Measurements from ENCODE around the gene P2RX7. TPM values are rescaled to one million over a fixed set of nuclear protein-coding genes. Genes with fewer than 3 reads are reported as not detected.
"Not testable (repeated sequence)": the region's sequence is repeated elsewhere in the genome, so short reads cannot be mapped to it uniquely, and the experiment has no call there.

Gene P2RX7
- total RNA-seq, 1 donor from 2014 or later: 0.82 TPM

GRCh38 chr12:121138284-121138683, 5.6 kb downstream of the P2RX7 start:
- H3K4me1 Mint-ChIP-seq (ENCODE audit: unreplicated experiment): peaks cover 2% of the 10 kb centered on the region
- no peak for DNase-seq (ENCODE audit: low spot score)
- no peaks in the 10 kb centered on the region for H3K9me3 Mint-ChIP-seq (ENCODE audit: unreplicated experiment)
- no peaks in the 10 kb centered on the region for H3K36me3 Mint-ChIP-seq (ENCODE audit: low read depth, unreplicated experiment)
- no peak overlapping the region for H3K27ac Mint-ChIP-seq (ENCODE audit: unreplicated experiment)
- no peak for TF ChIP-seq CTCF (IDR thresholded peaks at IDR 0.05; ENCODE audit: unreplicated experiment)
- H3K4me3 Mint-ChIP-seq (ENCODE audit: unreplicated experiment): no peak overlapping the region
- peaks cover 2% of the 10 kb centered on the region for H3K27me3 Mint-ChIP-seq (ENCODE audit: unreplicated experiment)

GRCh38 chr12:121139286-121139685, 6.6 kb downstream of the P2RX7 start:
- TF ChIP-seq CTCF (IDR thresholded peaks at IDR 0.05; ENCODE audit: unreplicated experiment): no peak
- H3K9me3 Mint-ChIP-seq (ENCODE audit: unreplicated experiment): no peaks in the 10 kb centered on the region
- no peaks in the 10 kb centered on the region for H3K4me1 Mint-ChIP-seq (ENCODE audit: unreplicated experiment)
- peaks cover 2% of the 10 kb centered on the region for H3K27me3 Mint-ChIP-seq (ENCODE audit: unreplicated experiment)
- no peaks in the 10 kb centered on the region for H3K36me3 Mint-ChIP-seq (ENCODE audit: low read depth, unreplicated experiment)
- no peak overlapping the region for H3K4me3 Mint-ChIP-seq (ENCODE audit: unreplicated experiment)
- no peak for DNase-seq (ENCODE audit: low spot score)
- H3K27ac Mint-ChIP-seq (ENCODE audit: unreplicated experiment): no peak overlapping the region

- Mint-ChIP-seq H3K4me3 (ENCODE audit: unreplicated experiment) (no peak overlapping the region), H3K27me3 (ENCODE audit: unreplicated experiment) (peaks cover 7% of the 10 kb centered on the region), H3K36me3 (ENCODE audit: low read depth, unreplicated experiment) (no peaks in the 10 kb centered on the region), H3K4me1 (ENCODE audit: unreplicated experiment) (no peaks in the 10 kb centered on the region), H3K27ac (ENCODE audit: unreplicated experiment) (no peak overlapping the region), H3K9me3 (ENCODE audit: unreplicated experiment) (no peaks in the 10 kb centered on the region)
- TF ChIP-seq CTCF (IDR thresholded peaks at IDR 0.05; ENCODE audit: unreplicated experiment): no peak
- no peak for DNase-seq (ENCODE audit: low spot score)
These were observed 9.7 kb downstream of the P2RX7 start for GRCh38 chr12:121142171-121142950.

- TF ChIP-seq CTCF (IDR thresholded peaks at IDR 0.05; ENCODE audit: unreplicated experiment): no peak
- no peaks in the 10 kb centered on the region for H3K4me1 Mint-ChIP-seq (ENCODE audit: unreplicated experiment)
These were observed 11.8 kb downstream of the P2RX7 start for GRCh38 chr12:121144416-121144914.

GRCh38 chr12:121145221-121145620, 12.5 kb downstream of the P2RX7 start:
- DNase-seq (ENCODE audit: low spot score): no peak
- no peaks in the 10 kb centered on the region for H3K9me3 Mint-ChIP-seq (ENCODE audit: unreplicated experiment)
- peaks cover 7% of the 10 kb centered on the region for H3K27me3 Mint-ChIP-seq (ENCODE audit: unreplicated experiment)
- H3K27ac Mint-ChIP-seq (ENCODE audit: unreplicated experiment): no peak overlapping the region
- no peak for TF ChIP-seq CTCF (IDR thresholded peaks at IDR 0.05; ENCODE audit: unreplicated experiment)
- H3K36me3 Mint-ChIP-seq (ENCODE audit: low read depth, unreplicated experiment): no peaks in the 10 kb centered on the region
- H3K4me3 Mint-ChIP-seq (ENCODE audit: unreplicated experiment): no peak overlapping the region
- no peaks in the 10 kb centered on the region for H3K4me1 Mint-ChIP-seq (ENCODE audit: unreplicated experiment)

More at GRCh38 chr12:121144416-121144914, 11.8 kb downstream of the P2RX7 start:
- peaks cover 7% of the 10 kb centered on the region for H3K27me3 Mint-ChIP-seq (ENCODE audit: unreplicated experiment)
- no peaks in the 10 kb centered on the region for H3K36me3 Mint-ChIP-seq (ENCODE audit: low read depth, unreplicated experiment)
- H3K4me3 Mint-ChIP-seq (ENCODE audit: unreplicated experiment): no peak overlapping the region
- H3K27ac Mint-ChIP-seq (ENCODE audit: unreplicated experiment): no peak overlapping the region
- no peak for DNase-seq (ENCODE audit: low spot score)
- no peaks in the 10 kb centered on the region for H3K9me3 Mint-ChIP-seq (ENCODE audit: unreplicated experiment)

GRCh38 chr12:121149289-121149688, 16.6 kb downstream of the P2RX7 start:
- not testable (repeated sequence) for DNase-seq (ENCODE audit: low spot score); H3K27ac Mint-ChIP-seq (ENCODE audit: unreplicated experiment); H3K4me3 Mint-ChIP-seq (ENCODE audit: unreplicated experiment); H3K27me3 Mint-ChIP-seq (ENCODE audit: unreplicated experiment); H3K9me3 Mint-ChIP-seq (ENCODE audit: unreplicated experiment); H3K36me3 Mint-ChIP-seq (ENCODE audit: low read depth, unreplicated experiment); H3K4me1 Mint-ChIP-seq (ENCODE audit: unreplicated experiment)
